CD4-positive, alpha-beta T cell treated with Interleukin-21 for 1 hour (primary cell): ENCODE measurements around the gene MAVS.

Experiments used
- DNase-seq: peaks from one replicate; pipeline ENCODE4 v3.0.0-alpha.2; 2020

Gene MAVS

DNA sequence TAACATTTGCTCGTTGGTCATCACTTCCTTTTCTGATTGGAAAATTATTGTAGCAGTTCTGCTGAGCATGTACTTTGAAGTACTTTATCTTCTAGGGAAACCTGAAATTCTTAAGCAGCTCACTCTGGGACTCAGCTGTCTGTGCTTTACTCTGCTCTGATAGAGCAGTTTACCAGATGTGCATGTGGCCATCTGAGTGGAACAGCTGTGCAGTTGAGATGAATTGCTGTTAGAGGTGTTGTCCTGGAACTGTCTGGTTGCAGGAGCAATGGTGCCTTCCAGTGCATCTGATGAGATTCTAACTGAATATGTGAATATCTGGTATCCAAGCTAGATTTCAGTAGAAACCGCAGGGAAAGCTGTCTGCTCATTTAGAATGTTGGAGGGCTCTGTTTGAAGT lies 69.7 kb downstream of the MAVS start:
- DNase-seq, result no peak

DNA sequence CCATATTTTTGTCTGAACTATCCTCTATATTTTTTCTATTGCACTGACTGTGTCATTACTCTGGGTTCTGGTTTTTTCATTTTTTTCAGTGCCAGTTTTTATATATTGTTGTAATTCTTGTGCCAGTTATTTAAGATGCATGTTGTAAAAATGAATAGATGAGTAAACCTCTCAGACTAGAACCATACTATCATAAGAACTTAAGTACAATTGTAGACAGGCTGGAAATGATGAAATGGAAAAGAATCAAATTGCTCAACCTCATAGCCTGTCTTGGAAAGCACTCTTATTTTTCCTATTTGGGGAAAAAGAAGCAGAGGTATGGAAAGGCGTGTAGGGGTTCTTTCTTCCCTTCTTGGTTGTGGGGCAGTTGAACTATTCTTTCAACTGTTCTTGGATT lies 72.7 kb downstream of the MAVS start:
- DNase-seq, result no peak

- no peak for DNase-seq
Observed at GRCh38 chr20:3922223-3922982, 75.8 kb downstream of the MAVS start.

DNA sequence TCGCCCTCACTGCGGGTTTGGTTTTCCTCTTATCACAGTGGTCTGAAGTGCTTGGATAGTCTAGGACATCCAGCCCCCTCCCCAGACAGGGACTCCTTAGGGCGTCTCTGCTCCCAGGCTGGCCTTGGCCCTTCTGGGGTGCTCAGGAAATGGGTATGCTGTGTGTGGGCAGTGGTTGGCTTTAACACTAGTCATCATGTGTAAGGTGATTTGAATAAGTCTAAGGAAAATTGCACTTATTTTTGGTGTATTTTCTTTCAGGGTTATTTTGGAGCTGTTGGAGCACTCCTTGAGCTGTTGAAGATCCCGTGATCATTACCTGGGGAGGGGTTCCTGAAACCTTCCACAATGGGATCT lies 76.3 kb downstream of the MAVS start:
- DNase-seq, result no peak

- DNase-seq, result no peak
Observed at GRCh38 chr20:3923818-3924217, 77.2 kb downstream of the MAVS start.

DNA sequence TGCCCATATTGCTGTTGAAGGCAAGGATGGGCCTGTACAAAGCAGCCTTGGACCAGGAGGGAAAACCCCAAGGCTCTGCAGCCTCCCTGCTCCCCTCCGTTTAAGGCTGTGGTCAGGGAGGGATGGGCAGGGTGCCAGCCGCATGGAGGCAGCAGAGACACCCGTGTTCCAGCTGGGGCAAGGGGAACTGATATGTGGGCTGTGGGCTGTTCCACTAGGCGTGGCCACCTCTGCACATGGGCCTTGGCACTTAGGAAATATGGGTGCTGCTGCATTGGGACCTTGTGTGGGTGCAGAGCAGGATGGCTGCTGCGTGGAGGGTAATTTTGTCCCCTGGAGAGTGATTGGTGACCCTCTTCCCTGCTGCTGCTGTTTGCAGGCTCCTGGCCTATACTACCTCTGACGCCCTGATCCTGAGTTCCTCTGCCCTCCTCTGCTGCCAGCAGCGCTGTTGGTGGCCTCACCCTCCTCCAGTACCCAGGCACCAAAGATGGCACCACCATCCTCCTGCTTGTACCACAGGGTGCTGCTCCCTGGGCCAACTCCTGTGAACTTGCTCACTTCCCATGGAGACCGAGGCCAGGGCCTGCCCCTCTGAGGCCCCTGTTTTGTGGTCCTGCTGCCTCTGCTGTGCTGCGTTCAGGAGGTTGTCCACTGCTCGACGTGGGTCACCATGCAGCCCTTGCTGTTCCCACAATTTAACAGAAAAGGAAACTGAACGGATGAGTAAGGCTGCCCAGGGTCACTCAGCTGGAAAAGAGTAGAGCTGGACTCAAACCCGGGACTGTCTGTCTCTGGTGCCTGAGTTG lies 77.9 kb downstream of the MAVS start:
- no peak for DNase-seq

- no peak for DNase-seq
Observed at GRCh38 chr20:3925113-3925695, 78.6 kb downstream of the MAVS start.
